ENCODE data around the gene POGLUT3. TPM values are rescaled to one million over a fixed set of nuclear protein-coding genes. Genes with fewer than 3 reads are reported as not detected.

The POGLUT3 gene
- total and polyA plus RNA-seq, 12 donors = 5.9 to 17.9 (median 10.5) TPM

DNA sequence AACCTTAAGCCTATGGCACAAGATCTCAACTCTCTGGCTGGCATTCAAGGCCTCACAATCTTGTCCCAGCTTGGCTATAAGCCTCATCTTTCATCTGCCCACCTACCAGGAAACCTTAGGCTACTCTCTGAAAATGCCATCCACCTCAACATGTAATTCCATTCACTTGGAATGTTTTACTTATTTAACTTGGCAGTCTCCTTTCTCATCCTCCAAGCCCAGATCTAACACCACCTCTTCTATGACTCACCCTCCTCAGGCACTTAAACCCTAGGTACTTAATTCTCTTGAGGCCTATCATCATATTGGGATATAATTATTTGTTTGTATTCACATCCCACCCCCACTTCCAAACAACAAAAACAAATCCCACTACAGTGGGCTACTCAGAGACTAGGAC, 15.0 kb downstream of the POGLUT3 start:
- ATAC-seq = no peak
- Histone ChIP-seq H3K27ac (no peak overlapping the region), H3K4me3 (no peak overlapping the region), H3K9me3 (no peaks in the 10 kb centered on the region), H3K36me3 (peaks cover 0 to 100% (median 20%) of the 10 kb centered on the region in 9 donors), H3K4me1 (no peaks in the 10 kb centered on the region), H3K27me3 (no peaks in the 10 kb centered on the region)
- intact Hi-C loops (cut with DNase I) = no loop called here
- no peak for TF ChIP-seq CTCF (IDR thresholded peaks at IDR 0.05)
- DNase-seq = no peak

GRCh38 chr11:108474664-108475463, 23.3 kb downstream of the POGLUT3 start:
- H3K36me3 ChIP-seq = peaks cover 0 to 73% (median 15%) of the 10 kb centered on the region in 9 donors
- TF ChIP-seq CTCF (IDR thresholded peaks at IDR 0.05) = no peak
- peaks cover 0 to 8% (median 0%) of the 10 kb centered on the region in 9 donors for H3K4me1 ChIP-seq
- no peaks in the 10 kb centered on the region for H3K9me3 ChIP-seq
- 59 to 68% methylated on average over 11 of the region's 11 CpGs for WGBS, 2 donors
- H3K27me3 ChIP-seq = no peaks in the 10 kb centered on the region
- ATAC-seq = peak; percentile 20 to 85 (median 69)
- H3K27ac ChIP-seq = peak overlapping the region in 8 of 10 donors; percentile 15 to 67 (median 43)
- intact Hi-C loops (cut with DNase I) = no loop called here
- DNase-seq = no peak
- no peak overlapping the region for H3K4me3 ChIP-seq

DNA sequence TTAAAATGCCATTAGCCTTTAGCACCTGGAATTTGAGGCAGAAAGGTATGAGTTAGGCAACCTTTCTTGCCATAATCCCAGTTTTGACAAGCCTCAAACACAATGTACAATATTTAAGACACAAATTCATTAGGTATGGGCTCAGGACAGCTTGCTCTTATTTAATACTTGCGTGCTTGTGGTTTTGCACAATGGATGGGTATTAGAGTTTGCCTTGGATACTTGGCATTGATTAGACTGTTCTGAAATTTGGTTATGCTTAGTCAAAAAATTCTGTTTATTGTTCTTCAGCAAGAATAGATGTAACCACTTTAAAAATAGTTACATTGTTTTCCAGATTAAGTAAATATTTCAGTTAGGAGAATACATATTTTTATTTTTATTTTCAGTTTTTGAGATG, 25.5 kb downstream of the POGLUT3 start:
- no peaks in the 10 kb centered on the region for H3K9me3 ChIP-seq
- 100% methylated on average over 1 of the region's 1 CpG for WGBS, 2 donors
- ATAC-seq (no peak), DNase-seq (no peak)
- intact Hi-C loops (cut with DNase I) = no loop called here
- H3K27ac ChIP-seq = peak overlapping the region in 4 of 10 donors; percentile 2 to 52 (median 26)
- peaks cover 0 to 11% (median 7%) of the 10 kb centered on the region in 9 donors for H3K4me1 ChIP-seq
- no peak overlapping the region for H3K4me3 ChIP-seq
- no peak for TF ChIP-seq CTCF (IDR thresholded peaks at IDR 0.05)
- H3K36me3 ChIP-seq = peaks cover 0 to 51% (median 13%) of the 10 kb centered on the region in 9 donors
- H3K27me3 ChIP-seq = no peaks in the 10 kb centered on the region

DNA sequence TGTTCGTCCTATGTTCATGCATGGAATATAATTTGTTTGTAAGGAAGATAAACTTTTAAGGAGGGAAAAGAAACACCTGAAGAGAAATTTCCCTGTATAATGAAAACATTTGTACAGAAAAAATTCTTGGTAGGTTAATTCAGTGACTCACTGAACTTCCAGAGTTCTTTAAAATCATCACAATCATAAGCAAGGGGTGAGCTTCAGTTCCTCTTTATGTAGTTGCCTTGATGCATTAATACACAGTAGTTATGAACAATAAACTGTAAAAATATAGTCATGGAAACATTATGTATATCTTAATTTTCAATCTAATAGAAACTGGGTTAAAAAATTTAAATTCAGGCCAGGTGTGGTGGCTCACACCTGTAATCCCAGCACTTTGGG, 29.7 kb downstream of the POGLUT3 start:
- DNase-seq = no peak
- Histone ChIP-seq H3K27me3 (no peaks in the 10 kb centered on the region), H3K9me3 (no peaks in the 10 kb centered on the region), H3K4me3 (no peak overlapping the region), H3K27ac (peak overlapping the region in 7 of 10 donors; percentile 97 to 99 (median 98)), H3K4me1 (peaks cover 0 to 22% (median 8%) of the 10 kb centered on the region in 9 donors), H3K36me3 (peaks cover 0 to 9% (median 0%) of the 10 kb centered on the region in 9 donors)
- WGBS, 2 donors = 51 to 57% methylated on average over 1 of the region's 1 CpG
- no peak for TF ChIP-seq CTCF (IDR thresholded peaks at IDR 0.05)
- no peak for ATAC-seq
- intact Hi-C loops (cut with DNase I) = loop anchor here in 6 of 10 donors (5.0 to 10.0 kb wide), 6 partner anchors 176 to 344 kb away; partner anchors contain the start of genes ACAT1 (in 1 of the 6), ATM (in 1 of the 6), DDX10 (in 1 of the 6) and NPAT (in 1 of the 6)

Data from heart right ventricle (tissue), 16 donors.